Measurements from ENCODE around the gene AK3. TPM values are rescaled to one million over a fixed set of nuclear protein-coding genes. Genes with fewer than 3 reads are reported as not detected.

Gene AK3
- total RNA-seq, 1 donor from 2014 or later = 40.4 TPM

GRCh38 chr9:4713849-4714248 lies 27.2 kb downstream of the AK3 start:
- Histone ChIP-seq H3K36me3 (peaks cover 76% of the 10 kb centered on the region), H3K4me3 (no peak overlapping the region)
- DNase-seq = no peak

DNA sequence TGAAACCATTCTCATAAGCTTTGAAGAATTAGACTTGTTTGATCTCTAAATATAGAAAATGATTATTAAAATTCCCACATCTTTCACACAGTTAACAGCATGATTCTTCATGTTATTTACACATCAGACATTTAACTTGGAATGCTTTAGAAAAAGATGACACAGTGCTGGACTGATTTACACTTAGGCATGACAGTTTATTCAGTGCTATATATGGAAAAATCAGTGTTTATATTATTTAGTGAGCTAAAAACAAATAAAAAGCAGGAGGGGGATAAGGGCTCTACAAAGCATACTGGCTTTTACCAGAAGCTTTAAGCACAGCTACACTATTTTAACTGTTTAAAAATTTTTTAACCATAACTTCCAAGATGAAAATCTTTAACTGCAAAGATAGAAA lies 31.6 kb downstream of the AK3 start:
- intact Hi-C loops (cut with DNase I) = no loop called here
- Histone ChIP-seq H3K27ac (no peak overlapping the region), H3K9me3 (no peaks in the 10 kb centered on the region), H3K4me3 (no peak overlapping the region), H3K4me1 (no peaks in the 10 kb centered on the region), H3K36me3 (peaks cover 65% of the 10 kb centered on the region), H3K27me3 (ENCODE audit: low read depth) (no peaks in the 10 kb centered on the region)
- DNase-seq (no peak), ATAC-seq (no peak)
- TF ChIP-seq CTCF (IDR thresholded peaks at IDR 0.05) = no peak

More at GRCh38 chr9:4713849-4714248, 27.2 kb downstream of the AK3 start:
- intact Hi-C loops (cut with DNase I) = no loop called here
- no peak overlapping the region for H3K27ac ChIP-seq
- H3K27me3 ChIP-seq (ENCODE audit: low read depth) = no peaks in the 10 kb centered on the region
- ATAC-seq = peak; percentile 40 to 63
- no peak for TF ChIP-seq CTCF (IDR thresholded peaks at IDR 0.05)
- no peaks in the 10 kb centered on the region for H3K9me3 ChIP-seq
- no peaks in the 10 kb centered on the region for H3K4me1 ChIP-seq

GRCh38 chr9:4706971-4707622 lies 33.9 kb downstream of the AK3 start:
- Histone ChIP-seq H3K36me3 (peaks cover 72% of the 10 kb centered on the region), H3K4me1 (no peaks in the 10 kb centered on the region), H3K4me3 (no peak overlapping the region), H3K27me3 (ENCODE audit: low read depth) (no peaks in the 10 kb centered on the region), H3K9me3 (no peaks in the 10 kb centered on the region), H3K27ac (no peak overlapping the region)
- DNase-seq = no peak
- intact Hi-C loops (cut with DNase I) = no loop called here
- no peak for ATAC-seq
- no peak for TF ChIP-seq CTCF (IDR thresholded peaks at IDR 0.05)

GRCh38 chr9:4706021-4706420 lies 35.0 kb downstream of the AK3 start:
- ATAC-seq (no peak), DNase-seq (no peak)
- Histone ChIP-seq H3K4me1 (no peaks in the 10 kb centered on the region), H3K27ac (no peak overlapping the region), H3K27me3 (ENCODE audit: low read depth) (no peaks in the 10 kb centered on the region), H3K36me3 (peaks cover 80% of the 10 kb centered on the region), H3K9me3 (no peaks in the 10 kb centered on the region), H3K4me3 (no peak overlapping the region)
- TF ChIP-seq CTCF (IDR thresholded peaks at IDR 0.05) = no peak
- intact Hi-C loops (cut with DNase I) = no loop called here

GRCh38 chr9:4704129-4704528 lies 36.9 kb downstream of the AK3 start:
- intact Hi-C loops (cut with DNase I) = no loop called here
- Histone ChIP-seq H3K4me3 (no peak overlapping the region), H3K9me3 (no peaks in the 10 kb centered on the region), H3K27me3 (ENCODE audit: low read depth) (no peaks in the 10 kb centered on the region), H3K27ac (no peak overlapping the region), H3K4me1 (no peaks in the 10 kb centered on the region), H3K36me3 (peaks cover 82% of the 10 kb centered on the region)
- TF ChIP-seq CTCF (IDR thresholded peaks at IDR 0.05) = no peak
- ATAC-seq = no peak
- DNase-seq = no peak

Measured in lower lobe of right lung (tissue), 2 donors.